K562 (cell line): Measurements from ENCODE around the gene RBM27. TPM values are rescaled to one million over a fixed set of nuclear protein-coding genes. Genes with fewer than 3 reads are reported as not detected.

Experiments
- CBX1 ChIP-seq: sonication (generic); IDR thresholded peaks from 2 replicates; pipeline ENCODE4 v1.6.1; 2016; ENCODE audit warnings: antibody characterized with exemption, low read depth, mild to moderate bottlenecking
- KAT2B ChIP-seq: IDR thresholded peaks from one replicate; pipeline ENCODE4 v1.6.1; 2012; ENCODE audit warnings: low read depth, mild to moderate bottlenecking, control low read depth, inconsistent platforms, low read length, moderate library complexity
- L3MBTL2 ChIP-seq: fragments of 450-650 bp; IDR thresholded peaks from 2 replicates; pipeline ENCODE4 v1.6.1; 2016; ENCODE audit warnings: mild to moderate bottlenecking, moderate library complexity
- MCM3 ChIP-seq: fragments of 450-650 bp; IDR thresholded peaks from 2 replicates; pipeline ENCODE4 v1.6.1; 2016
- MYBL2 ChIP-seq, 2 experiments: fragments of 450-650 bp in 1 of 2; sonication (generic) in 1 of 2; formaldehyde crosslinking in 1 of 2; IDR thresholded peaks; 2 replicates each; pipeline versions ENCODE4 v1.6.1 to v1.8.1; 2017 to 2022; ENCODE audit warnings: borderline replicate concordance in 1 of 2, inconsistent platforms in 1 of 2, low read depth in 1 of 2, mild to moderate bottlenecking in 1 of 2, missing genetic modification reagents in 1 of 2, moderate library complexity in 1 of 2
- PRMT5 ChIP-seq: sonication (generic); formaldehyde crosslinking; IDR thresholded peaks from 2 replicates; pipeline ENCODE4 v1.5.0; 2020; ENCODE audit warnings: missing genetic modification reagents
- PYGO2 ChIP-seq: fragments of 450-650 bp; IDR thresholded peaks from 2 replicates; pipeline ENCODE4 v1.6.1; 2016; ENCODE audit warnings: mild to moderate bottlenecking, missing genetic modification characterization, moderate library complexity, missing compliant biosample characterization
- RBM15 ChIP-seq: fragments of 200-400 bp; formaldehyde crosslinking; IDR thresholded peaks from 2 replicates; pipeline ENCODE4 v1.6.1; 2018; ENCODE audit warnings: mild to moderate bottlenecking, low read length, moderate library complexity; ENCODE audit not compliant: insufficient read depth
- RFX7 ChIP-seq: fragments of 250-450 bp; sonication (Bioruptor Pico); IDR thresholded peaks from 2 replicates; pipeline ENCODE4 v1.5.1; 2021; ENCODE audit warnings: mild to moderate bottlenecking
- SIX5 ChIP-seq, 2 experiments: IDR thresholded peaks; 2 replicates each; pipeline ENCODE4 v1.6.1; 2011; ENCODE audit warnings: low read length in 2 of 2, borderline replicate concordance in 1 of 2, low read depth in 1 of 2, mild to moderate bottlenecking in 1 of 2, moderate library complexity in 1 of 2; ENCODE audit not compliant: insufficient read depth in 1 of 2
- SMC3 ChIP-seq: conservative IDR thresholded peaks from 2 replicates; pipeline ENCODE4 v1.6.1; 2011; ENCODE audit warnings: low read depth, low read length, improper control_type of control experiment; ENCODE audit not compliant: insufficient read depth
- ZBTB11 ChIP-seq, 3 experiments: fragments of 200-800 bp in 1 of 3; fragments of 250-450 bp in 1 of 3; fragments of 450-650 bp in 1 of 3; sonication (Bioruptor Pico) in 1 of 3; sonication (Bioruptor generic) in 1 of 3; formaldehyde crosslinking in 1 of 3; IDR thresholded peaks; 2 replicates each; pipeline versions ENCODE4 v1.6.1 to v1.8.0; 2016 to 2022; ENCODE audit warnings: mild to moderate bottlenecking in 2 of 3, missing genetic modification characterization in 2 of 3, missing compliant biosample characterization in 1 of 3, moderate library complexity in 1 of 3
- ZBTB12 ChIP-seq: fragments of 250-450 bp; sonication (Bioruptor Pico); IDR thresholded peaks from 2 replicates; pipeline ENCODE4 v1.4.0; 2020
- ZNF512 ChIP-seq: IDR thresholded peaks from 2 replicates; pipeline ENCODE4 v1.6.1; 2016; ENCODE audit warnings: missing genetic modification characterization, missing compliant biosample characterization
- ZNF592 ChIP-seq: fragments of 450-650 bp; IDR thresholded peaks from 2 replicates; pipeline ENCODE4 v1.6.1; 2017; ENCODE audit warnings: antibody characterized with exemption, mild to moderate bottlenecking
- polyA plus RNA-seq, 8 experiments: library from polyadenylated mRNA; depleted of rRNA in 4 of 8; stranded (reverse) in 5 of 8; unstranded in 3 of 8; fragments of >200 nt; fragmentation: Nextera tagmentation in 2 of 8; fragmentation: Illumina TruSeq in 1 of 8; extraction: Ambion mirVana in 2 of 8; extraction: Trizol in 1 of 8; gene quantifications; 2 replicates each; pipeline versions ENCODE4 v1.2.1 to v1.2.3, GENCODE V29; 2011 to 2014; ENCODE audit warnings: inconsistent platforms in 1 of 8, missing spikeins in 1 of 8
- total RNA-seq, 7 experiments: library from RNA; depleted of rRNA in 6 of 7; stranded (reverse); fragments of >200 nt in 6 of 7; fragmentation: Illumina TruSeq in 2 of 7; extraction: Trizol in 2 of 7; gene quantifications; 2 replicates each; pipeline versions ENCODE4 v1.2.1 to v1.2.3, GENCODE V29; 2011 to 2021; ENCODE audit warnings: low replicate concordance in 1 of 7

The RBM27 gene
- total and polyA plus RNA-seq, 9 of the 15 experiments (the other 6 are each of a cell fraction or from before 2014, with no cell fraction given) = 5.3 to 45.4 (median 29.1) TPM

- TF ChIP-seq ZNF592 (peak; percentile 71), ZBTB11 (CRISPR knock-in tag; IDR thresholded peaks at IDR 0.05) (peak in 1 of 3 experiments; percentile 77; a peak in 2 of 6 replicates), ZNF512 (tag) (no peak), ZBTB12 (CRISPR knock-in tag) (0 out of 2 replicates have a peak, but pooled peaks have one; percentile 4), MYBL2 (IDR thresholded peaks at IDR 0.05; ENCODE audit: low read depth) (no peak), MYBL2 (CRISPR knock-in tag; IDR thresholded peaks at IDR 0.05; ENCODE audit: borderline replicate concordance) (no peak), SIX5 (IDR thresholded peaks at IDR 0.05; ENCODE audit: borderline replicate concordance in 1 of 2, insufficient read depth in 1 of 2, low read depth in 1 of 2, low read length in 2 of 2) (no peak; a peak in 1 of 4 replicates), SMC3 (no peak), MCM3 (no peak), RBM15 (no peak), PYGO2 (tag) (no peak), CBX1 (no peak; the same call in 1 of the 2 replicates), RFX7 (no peak), L3MBTL2 (peak; percentile 82), KAT2B (no peak), PRMT5 (CRISPR knock-in tag) (no peak)
Measured at GRCh38 chr5:146203011-146203871, at the start of gene RBM27 (continued).
